Measurements from ENCODE around the gene FOXG1. TPM values are rescaled to one million over a fixed set of nuclear protein-coding genes. Genes with fewer than 3 reads are reported as not detected.

The FOXG1 gene
- total and polyA plus RNA-seq, 2 donors (not counting 3 experiments of a cell fraction or from before 2014, with no cell fraction given) = not detected

DNA sequence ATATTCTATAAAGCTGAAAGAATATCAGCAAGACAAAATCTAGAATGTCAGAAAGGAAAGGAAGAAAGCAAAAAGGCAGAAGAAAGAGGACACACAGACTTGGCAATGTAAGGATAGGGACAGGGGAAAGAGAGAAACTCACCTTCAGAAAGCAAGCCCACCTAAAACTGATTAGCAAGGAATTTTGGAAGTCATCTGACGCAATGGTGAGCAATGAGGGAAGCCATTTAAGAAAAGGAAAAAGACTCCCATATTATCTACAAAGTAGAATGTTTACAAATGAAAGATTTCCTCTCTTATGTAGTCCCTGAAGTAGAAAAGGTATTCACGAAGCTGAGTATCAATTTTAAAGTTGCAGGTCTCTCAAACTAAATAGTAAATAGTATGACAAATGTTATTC lies 35.2 kb upstream of the FOXG1 start:
- H3K9ac ChIP-seq (replicated peaks; ENCODE audit: extremely low read depth, insufficient read depth, low read length) = no peak overlapping the region
- no peak overlapping the region for H3K4me3 ChIP-seq (replicated peaks in 1 of 3; ENCODE audit: insufficient read depth in 1 of 3, low read depth in 1 of 3, low read length in 3 of 3)
- no peak overlapping the region for H3K27ac ChIP-seq (ENCODE audit: insufficient read depth, low read depth, low read length)
- BruUV-seq (replicated peaks) = no TSS peak
- CTCF ChIA-PET = interaction anchor here (1.4 kb wide), 1 partner anchor 45 kb away, joined by 4 read pairs; no protein-coding TSS in a partner anchor
- no peaks in the 10 kb centered on the region for H3K79me2 ChIP-seq (ENCODE audit: control insufficient read depth, insufficient read depth, low read length)
- no peak overlapping the region for H3K4me2 ChIP-seq (ENCODE audit: insufficient read depth, low read length)
- FAIRE-seq (no peak), DNase-seq (ENCODE audit: low read depth, low spot score) (no peak)
- no peaks in the 10 kb centered on the region for H3K36me3 ChIP-seq (ENCODE audit: control insufficient read depth in 2 of 2, extremely low read depth in 1 of 2, insufficient read depth in 2 of 2, low read length in 2 of 2)
- peaks cover 0 to 4% of the 10 kb centered on the region in 2 experiments for H3K27me3 ChIP-seq (ENCODE audit: control insufficient read depth in 2 of 2, insufficient read depth in 2 of 2, low read length in 2 of 2)
- H4K20me1 ChIP-seq (replicated peaks; ENCODE audit: control insufficient read depth, extremely low read depth, insufficient read depth, low read length) = no peaks in the 10 kb centered on the region
- H3K9me3 ChIP-seq (replicated peaks; ENCODE audit: control insufficient read depth, insufficient read depth, low read length) = no peaks in the 10 kb centered on the region
- H3K4me1 ChIP-seq (ENCODE audit: control insufficient read depth, extremely low read depth, insufficient read depth, low read length) = no peaks in the 10 kb centered on the region
- dilution Hi-C loops (cut with MboI; ENCODE audit: extremely low pct_ligation_motif_present, low sequenced_read_pairs) = no loop called here
- no peaks in the 10 kb centered on the region for H3K9me1 ChIP-seq (replicated peaks; ENCODE audit: control insufficient read depth, extremely low read depth, insufficient read depth, low read length)
- POLR2A ChIA-PET = no interaction called here
- intact Hi-C loops (cut with micrococcal nuclease) = no loop called here
- TF ChIP-seq POLR2AphosphoS5 (IDR thresholded peaks at IDR 0.05; ENCODE audit: insufficient read depth, low read depth, low read length) (no peak), GATA2 (IDR thresholded peaks at IDR 0.05; ENCODE audit: insufficient read depth, insufficient read length, low read depth, low read length) (no peak), POLR2A (IDR thresholded peaks at IDR 0.05; ENCODE audit: low read depth, low read length) (no peak), MAX (IDR thresholded peaks at IDR 0.05; ENCODE audit: insufficient read depth, insufficient read length) (no peak), JUN (IDR thresholded peaks at IDR 0.05; ENCODE audit: borderline replicate concordance, insufficient read depth, insufficient read length, low read depth) (no peak), FOS (IDR thresholded peaks at IDR 0.05; ENCODE audit: borderline replicate concordance, insufficient read depth, low read length) (no peak), EZH2 (IDR thresholded peaks at IDR 0.05; ENCODE audit: borderline replicate concordance, low read depth, low read length, severe bottlenecking) (no peak)
- TF ChIP-seq, protein P1, sequence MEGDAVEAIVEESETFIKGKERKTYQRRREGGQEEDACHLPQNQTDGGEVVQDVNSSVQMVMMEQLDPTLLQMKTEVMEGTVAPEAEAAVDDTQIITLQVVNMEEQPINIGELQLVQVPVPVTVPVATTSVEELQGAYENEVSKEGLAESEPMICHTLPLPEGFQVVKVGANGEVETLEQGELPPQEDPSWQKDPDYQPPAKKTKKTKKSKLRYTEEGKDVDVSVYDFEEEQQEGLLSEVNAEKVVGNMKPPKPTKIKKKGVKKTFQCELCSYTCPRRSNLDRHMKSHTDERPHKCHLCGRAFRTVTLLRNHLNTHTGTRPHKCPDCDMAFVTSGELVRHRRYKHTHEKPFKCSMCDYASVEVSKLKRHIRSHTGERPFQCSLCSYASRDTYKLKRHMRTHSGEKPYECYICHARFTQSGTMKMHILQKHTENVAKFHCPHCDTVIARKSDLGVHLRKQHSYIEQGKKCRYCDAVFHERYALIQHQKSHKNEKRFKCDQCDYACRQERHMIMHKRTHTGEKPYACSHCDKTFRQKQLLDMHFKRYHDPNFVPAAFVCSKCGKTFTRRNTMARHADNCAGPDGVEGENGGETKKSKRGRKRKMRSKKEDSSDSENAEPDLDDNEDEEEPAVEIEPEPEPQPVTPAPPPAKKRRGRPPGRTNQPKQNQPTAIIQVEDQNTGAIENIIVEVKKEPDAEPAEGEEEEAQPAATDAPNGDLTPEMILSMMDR (IDR thresholded peaks at IDR 0.05; ENCODE audit: extremely low read depth in 1 of 2, insufficient read depth in 1 of 2, low read depth in 1 of 2, low read length in 2 of 2) = no peak
- no peak overlapping the region for H2AFZ ChIP-seq (ENCODE audit: low read depth, low read length)

Data from endothelial cell of umbilical vein (primary cell).